ENCODE measurements around the gene DHX8.

GRCh38 chr17:43553573-43553972, 69.8 kb downstream of the DHX8 start:
- TF ChIP-seq CTCF (conservative IDR thresholded peaks at IDR 0.05): no peak
- no peak for TF ChIP-seq ZFX (IDR thresholded peaks at IDR 0.05)

All from C4-2B (cell line).